A673 (cell line): Measurements from ENCODE around the gene M1AP.

Experiments
- EZH2 ChIP-seq: fragments of 200-600 bp; sonication (generic); IDR thresholded peaks from 2 replicates; pipeline ENCODE4 v1.6.1; 2017; ENCODE audit warnings: borderline replicate concordance, low read depth, mild to moderate bottlenecking, mixed read lengths, antibody characterized with exemption, low read length; ENCODE audit not compliant: poor library complexity, severe bottlenecking
- TF ChIP-seq, protein P1 (sequence below): fragments of 300-800, 200-600 bp; sonication (generic); conservative IDR thresholded peaks from 2 replicates; pipeline ENCODE4 v1.5.1; 2017; ENCODE audit warnings: low read depth, mild to moderate bottlenecking, antibody characterized with exemption, low read length, moderate library complexity, mixed read lengths

DNA sequence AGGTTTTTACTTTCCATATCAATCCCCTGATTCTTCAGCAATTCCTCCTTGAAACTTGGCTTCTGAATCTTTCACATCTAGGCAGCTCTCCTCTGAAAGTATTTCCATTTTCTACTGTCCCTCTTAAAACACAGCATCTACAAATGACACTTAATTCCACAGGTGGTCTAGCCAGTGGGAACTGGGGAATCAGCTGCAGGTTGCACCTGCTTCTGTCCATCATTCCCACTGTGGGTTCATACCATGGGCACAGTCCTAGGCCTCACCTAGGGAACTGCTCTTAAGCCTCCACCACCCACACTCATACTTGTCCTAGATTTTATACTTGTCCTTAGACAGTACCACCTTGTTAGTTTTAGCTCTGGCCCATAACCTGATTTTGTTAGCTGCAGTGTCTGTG is 96.6 kb downstream of the M1AP start:
- TF ChIP-seq EZH2, result no peak
- TF ChIP-seq, protein P1, sequence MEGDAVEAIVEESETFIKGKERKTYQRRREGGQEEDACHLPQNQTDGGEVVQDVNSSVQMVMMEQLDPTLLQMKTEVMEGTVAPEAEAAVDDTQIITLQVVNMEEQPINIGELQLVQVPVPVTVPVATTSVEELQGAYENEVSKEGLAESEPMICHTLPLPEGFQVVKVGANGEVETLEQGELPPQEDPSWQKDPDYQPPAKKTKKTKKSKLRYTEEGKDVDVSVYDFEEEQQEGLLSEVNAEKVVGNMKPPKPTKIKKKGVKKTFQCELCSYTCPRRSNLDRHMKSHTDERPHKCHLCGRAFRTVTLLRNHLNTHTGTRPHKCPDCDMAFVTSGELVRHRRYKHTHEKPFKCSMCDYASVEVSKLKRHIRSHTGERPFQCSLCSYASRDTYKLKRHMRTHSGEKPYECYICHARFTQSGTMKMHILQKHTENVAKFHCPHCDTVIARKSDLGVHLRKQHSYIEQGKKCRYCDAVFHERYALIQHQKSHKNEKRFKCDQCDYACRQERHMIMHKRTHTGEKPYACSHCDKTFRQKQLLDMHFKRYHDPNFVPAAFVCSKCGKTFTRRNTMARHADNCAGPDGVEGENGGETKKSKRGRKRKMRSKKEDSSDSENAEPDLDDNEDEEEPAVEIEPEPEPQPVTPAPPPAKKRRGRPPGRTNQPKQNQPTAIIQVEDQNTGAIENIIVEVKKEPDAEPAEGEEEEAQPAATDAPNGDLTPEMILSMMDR, result no peak
